Activated CD8-positive, alpha-beta memory T cell treated with anti-CD3 and anti-CD28 coated beads for 48 hours (primary cell): ENCODE measurements around the gene MYB.
"Not testable (repeated sequence)": the region's sequence is repeated elsewhere in the genome, so short reads cannot be mapped to it uniquely, and the experiment has no call there.

Source experiments
- DNase-seq, 3 experiments: peaks; one replicate each; pipeline ENCODE4 v3.0.0-alpha.2; 2020; ENCODE audit warnings: low read depth in 2 of 3, low spot score in 2 of 3

Gene MYB

DNA sequence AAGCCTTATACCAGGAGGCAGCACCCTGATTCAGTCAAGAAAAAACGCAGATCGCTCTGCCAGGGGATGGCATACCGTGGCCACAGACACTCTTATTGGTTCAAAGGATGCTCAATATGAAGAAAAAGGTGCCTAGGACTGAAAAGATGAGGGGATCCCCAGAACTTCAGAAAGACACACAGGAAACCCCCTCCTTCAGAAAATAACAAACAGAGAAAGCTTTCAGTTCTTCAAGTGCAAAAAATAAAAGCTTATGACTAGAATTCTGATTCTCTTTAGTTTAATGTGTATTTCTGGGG, 17.7 kb upstream of the MYB start:
- DNase-seq, result no peak

DNA sequence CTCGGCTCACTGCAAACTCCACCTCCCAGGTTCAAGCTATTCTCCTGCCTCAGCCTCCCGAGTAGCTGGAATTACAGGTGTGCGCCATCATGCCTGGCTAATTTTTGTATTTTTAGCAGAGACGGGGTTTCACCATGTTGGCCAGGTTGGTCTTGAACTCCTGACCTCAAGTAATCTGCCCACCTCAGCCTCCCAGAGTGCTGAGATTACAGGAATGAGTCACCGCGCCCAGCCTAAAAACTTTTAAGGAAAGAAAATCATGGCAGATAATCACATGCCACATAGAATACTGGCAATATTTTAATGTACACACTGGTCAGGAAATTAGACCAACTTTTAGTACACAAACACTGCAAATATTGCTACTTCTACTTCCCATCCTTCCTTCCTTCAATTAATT, 16.7 kb upstream of the MYB start:
- not testable (repeated sequence) for DNase-seq

DNA sequence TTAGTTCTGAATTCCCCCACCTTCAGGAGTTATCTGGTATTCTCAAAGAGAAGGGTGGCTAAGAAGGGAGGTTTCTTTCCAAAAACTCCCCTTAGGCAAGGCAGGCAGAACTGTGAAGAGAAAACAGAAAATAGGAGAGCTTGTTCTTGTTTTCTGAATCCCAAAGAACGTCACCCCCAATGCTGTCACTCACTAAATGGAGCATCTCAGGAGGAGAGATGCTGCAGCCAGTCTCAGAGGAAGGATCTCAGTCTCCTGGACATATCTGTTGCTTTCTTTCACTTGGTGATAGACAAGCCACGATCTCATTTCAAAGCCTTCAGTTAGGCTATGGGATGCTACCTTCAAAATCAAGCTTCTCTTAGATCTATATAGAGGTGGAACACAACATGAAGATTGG, 16.1 kb upstream of the MYB start:
- no peak for DNase-seq

DNA sequence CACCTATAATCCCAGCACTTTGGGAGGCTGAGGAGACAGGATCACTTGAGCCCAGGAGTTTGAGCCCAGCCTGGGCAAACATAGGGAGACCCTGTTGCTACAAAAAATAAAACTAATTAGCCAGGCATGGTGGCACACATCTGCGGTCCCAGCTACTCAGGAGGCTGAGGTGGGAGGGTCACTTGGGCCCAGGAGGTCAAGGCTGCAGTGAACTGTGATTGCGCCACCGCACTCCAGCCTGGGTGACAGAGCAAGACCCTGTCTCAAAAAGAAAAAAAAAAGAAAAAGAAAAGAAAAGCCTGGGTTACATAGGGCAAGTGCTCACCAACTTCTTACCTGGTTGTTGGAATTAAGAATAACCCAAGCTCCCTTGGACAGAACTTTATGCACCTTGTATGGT, 14.6 kb upstream of the MYB start:
- no peak for DNase-seq

DNA sequence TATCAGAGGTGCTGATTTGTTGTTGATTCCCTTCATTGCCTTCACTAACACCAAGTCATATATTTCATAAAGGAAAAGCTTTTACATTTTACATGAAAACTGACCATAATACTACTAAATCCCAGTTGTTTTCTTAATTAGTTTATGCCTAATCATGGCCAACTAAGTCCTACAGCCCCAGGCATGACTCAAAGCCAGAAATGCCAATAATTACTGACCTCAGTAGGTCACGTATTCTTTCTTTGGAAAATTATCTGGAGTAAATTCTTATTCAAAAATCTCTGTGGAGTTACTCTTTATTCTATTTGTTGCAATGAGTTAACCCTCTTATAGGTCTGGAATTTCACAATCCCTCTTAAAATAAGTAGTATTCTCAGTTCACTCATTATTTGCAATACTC, 13.5 kb upstream of the MYB start:
- no peak for DNase-seq

DNA sequence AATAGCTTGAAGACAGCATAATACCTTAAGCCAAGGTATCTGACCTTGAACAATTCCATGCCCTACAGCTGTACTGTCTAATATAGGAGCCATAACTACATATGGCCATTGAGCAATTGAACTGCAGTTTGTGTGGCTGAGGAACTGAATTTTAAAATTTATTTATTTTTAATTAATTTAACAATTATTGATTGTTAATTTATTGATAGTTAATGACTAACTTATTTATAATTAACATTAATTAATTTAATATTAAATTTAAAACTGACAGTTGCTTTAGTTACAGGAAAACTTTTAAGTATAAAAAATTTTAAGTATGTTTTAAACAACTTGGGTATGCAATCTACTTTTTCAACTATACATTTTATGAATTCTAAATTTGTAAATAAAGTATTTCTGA, 12.3 kb upstream of the MYB start:
- no peak for DNase-seq

DNA sequence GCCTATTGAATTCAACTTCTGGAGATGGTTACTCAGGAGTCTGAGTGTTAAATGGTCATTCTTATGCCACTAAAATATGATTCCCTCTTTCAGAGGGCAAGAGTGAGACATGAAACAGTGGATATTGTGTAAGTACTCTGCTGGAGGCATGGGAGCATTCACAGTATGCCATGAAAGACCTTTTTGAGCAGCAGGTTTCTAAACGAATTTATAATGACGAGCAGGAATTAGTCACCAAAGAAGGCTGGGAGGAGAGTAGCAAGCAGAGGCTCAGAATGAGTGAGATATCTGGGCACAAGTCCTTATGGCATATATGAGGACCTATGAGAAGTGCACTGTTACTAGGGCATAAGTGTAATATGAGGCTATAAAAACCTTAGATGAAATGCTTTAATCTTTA, 10.9 kb upstream of the MYB start:
- DNase-seq, result no peak

DNA sequence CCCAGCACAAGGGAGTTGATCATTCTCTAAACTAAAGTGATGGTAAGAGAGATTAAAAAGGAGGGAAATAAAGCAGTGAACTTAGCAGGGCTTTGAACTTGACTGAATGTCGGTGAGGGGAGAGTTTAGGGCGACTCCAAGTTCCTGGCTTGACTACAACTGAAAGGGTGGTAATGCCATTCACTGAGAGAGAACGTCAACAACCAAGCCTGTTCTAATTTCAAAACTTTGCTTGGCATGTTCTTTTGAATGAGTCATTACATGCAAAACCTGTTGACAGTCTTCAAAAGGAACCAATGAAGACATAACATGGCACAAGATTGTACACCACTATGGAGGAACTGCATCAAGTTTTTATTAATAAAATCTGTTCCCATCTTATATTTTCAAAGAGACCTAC, 10.3 kb upstream of the MYB start:
- no peak for DNase-seq

DNA sequence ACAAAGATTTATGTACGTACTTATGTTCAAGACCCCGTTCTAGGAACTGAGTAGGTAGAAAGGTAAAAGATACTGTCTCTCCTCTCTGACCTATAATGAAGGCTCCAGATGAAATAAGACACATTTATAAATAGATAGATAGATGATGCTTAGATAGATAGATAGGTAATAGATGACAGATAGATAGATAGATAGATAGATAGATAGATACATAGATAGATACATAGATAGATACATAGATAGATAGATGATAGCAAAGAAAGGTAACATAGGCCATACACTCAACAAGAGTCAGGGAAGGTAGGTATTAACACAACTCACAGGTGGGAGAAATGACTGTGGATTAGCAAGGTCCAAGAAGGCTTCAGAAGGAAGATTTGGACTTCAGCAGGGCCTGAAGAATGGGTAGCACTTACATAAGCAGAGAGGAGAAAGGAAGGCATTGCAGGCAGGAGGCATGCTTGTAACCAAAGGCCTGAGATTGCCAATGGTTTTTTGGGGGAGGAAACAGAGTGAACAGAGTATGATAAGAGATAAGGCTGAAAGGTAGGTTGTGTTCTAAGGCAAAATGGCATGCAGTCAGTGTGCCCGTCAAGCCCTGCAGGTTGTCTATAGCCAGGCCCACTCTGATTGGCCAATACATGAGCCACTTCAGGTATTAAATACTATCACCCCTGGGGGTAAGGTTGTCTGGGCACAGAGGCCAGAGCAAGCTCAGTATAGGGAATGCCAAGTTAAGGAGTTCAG, 7.7 kb upstream of the MYB start:
- DNase-seq, result no peak

DNA sequence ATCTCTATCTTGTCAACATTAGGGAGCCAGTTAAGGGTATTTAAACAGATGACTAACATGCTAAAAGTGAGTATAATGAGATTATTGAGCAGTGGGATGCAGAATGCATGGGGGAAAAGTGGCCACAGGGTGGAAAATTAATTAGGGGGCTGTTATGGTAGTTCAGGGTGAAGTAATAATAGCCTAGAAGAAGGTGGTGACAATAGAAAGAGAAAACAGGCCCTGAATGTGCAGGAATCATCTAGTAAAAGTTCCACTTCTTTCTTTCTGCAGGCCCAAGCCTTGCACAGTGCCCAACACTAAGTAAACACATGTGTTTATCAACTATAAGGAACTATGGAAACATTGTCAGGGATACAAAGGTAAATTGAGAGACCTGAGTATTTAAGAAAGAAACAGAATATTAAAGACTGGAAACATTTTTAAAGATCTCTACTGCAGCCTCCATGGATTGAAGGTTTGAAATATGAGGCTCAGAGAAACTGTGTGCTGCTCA, 7.1 kb upstream of the MYB start:
- no peak for DNase-seq

DNA sequence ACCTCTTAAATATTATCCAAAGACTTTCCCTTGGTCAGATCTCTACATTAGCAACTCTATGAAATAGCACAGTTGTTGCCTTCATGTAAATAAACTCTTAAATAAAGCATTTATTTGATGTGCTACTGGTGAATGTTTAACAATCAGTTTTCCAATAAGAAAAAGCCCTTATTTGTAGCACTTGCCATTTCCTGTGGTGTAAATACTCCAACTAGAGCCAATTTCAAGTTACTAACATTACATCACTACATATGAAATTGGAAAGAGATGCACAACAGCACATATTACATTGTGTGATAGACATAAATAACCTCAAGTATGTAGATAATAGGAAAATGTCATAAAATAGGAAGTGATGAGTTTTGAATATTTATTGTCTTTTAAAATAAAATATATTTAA, 5.0 kb upstream of the MYB start:
- DNase-seq, result no peak

DNA sequence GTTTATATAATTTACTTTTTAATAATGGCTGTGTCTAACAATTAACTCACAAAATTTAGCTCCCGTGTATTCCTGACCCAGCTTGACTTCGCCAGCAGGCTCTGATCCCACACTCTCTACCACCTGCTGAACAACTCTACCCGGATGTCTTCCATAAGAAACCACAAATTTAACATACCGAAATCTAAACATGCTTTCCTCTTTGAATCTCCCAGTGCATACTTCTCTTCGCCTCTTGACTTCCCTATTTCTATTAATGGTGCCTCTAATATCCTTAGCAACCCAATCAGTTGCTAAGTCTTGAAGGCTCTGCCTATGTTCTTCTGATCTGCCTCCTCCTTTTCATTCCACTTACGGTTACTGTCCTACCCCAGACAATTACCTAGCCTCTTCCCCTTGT, 4.6 kb upstream of the MYB start:
- no peak for DNase-seq

DNA sequence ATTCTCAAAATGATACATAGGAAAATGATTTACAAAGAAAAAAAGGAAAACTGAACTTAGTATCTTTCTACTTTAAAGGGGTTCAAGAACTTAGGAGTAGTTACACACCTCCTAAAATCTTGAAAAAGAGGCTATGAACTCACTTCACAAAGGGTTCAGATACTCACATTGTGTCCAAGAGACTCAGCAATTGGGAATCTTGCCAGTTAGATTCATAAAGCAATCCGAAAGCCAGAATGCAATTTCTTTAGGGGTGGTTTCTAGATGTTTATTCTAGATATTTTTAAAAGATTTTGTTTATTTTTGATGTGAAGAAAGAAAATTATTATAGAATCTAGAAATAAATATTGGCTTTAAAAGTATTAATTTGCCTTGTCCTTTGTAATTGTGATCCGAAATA, 1.7 kb upstream of the MYB start:
- no peak for DNase-seq

DNA sequence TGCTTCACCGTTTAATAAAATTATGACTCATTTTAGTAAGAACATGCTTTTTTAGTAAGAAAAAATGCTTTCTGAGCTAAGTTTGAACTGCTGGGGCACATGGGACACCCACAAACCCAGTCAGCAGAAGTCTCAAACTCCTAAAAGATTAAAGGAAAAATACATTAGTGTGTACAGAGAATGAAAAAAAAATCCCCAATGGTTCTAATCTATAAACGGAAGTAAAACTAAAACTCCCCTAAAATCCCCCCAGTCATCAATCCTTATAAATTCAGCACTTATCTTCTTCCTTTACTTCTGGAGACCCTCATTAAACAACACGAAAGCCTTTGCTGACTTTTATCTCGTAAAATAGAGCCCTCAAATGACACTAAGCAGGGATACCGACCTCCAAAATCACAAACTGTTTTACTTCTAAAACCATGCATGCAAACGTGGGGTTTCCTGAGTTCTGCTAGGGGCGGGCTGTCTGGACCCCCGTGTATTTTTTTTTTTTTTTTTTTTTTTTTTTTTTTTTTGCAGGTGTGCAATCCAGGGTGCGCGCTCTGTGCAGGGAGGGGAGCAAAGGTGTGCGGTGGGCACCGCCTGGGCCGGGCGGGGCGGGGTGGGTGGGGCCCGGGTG, 1.1 kb upstream of the MYB start:
- no peak for DNase-seq

DNA sequence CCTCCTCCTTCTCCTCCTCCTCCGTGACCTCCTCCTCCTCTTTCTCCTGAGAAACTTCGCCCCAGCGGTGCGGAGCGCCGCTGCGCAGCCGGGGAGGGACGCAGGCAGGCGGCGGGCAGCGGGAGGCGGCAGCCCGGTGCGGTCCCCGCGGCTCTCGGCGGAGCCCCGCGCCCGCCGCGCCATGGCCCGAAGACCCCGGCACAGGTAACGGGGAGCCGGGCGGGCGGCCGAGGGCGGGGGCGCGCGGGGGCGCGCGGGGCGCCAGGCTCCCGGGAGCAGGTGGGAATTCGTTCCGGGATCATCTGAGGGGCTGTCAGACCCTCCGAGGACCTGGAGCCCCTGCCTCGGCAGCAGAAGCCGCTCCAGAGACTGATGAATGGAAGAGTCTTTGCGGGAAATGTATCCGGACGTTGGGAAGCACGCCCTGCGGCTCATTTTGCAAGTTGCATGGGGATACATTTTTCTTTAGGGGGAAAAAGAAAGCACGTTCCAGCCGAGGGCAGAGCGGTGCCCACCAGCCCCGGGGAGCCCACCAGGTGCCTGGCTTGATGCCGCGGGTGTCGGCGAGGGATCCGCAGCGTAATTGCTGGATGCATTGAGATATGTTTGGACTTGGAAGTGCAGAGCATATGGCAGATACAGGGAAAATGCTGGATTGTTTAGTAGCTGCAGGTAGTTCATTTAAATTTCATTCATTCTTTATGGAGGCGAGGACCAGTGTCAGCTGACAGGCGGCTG, 394 bp downstream of the MYB start:
- DNase-seq, result no peak

DNA sequence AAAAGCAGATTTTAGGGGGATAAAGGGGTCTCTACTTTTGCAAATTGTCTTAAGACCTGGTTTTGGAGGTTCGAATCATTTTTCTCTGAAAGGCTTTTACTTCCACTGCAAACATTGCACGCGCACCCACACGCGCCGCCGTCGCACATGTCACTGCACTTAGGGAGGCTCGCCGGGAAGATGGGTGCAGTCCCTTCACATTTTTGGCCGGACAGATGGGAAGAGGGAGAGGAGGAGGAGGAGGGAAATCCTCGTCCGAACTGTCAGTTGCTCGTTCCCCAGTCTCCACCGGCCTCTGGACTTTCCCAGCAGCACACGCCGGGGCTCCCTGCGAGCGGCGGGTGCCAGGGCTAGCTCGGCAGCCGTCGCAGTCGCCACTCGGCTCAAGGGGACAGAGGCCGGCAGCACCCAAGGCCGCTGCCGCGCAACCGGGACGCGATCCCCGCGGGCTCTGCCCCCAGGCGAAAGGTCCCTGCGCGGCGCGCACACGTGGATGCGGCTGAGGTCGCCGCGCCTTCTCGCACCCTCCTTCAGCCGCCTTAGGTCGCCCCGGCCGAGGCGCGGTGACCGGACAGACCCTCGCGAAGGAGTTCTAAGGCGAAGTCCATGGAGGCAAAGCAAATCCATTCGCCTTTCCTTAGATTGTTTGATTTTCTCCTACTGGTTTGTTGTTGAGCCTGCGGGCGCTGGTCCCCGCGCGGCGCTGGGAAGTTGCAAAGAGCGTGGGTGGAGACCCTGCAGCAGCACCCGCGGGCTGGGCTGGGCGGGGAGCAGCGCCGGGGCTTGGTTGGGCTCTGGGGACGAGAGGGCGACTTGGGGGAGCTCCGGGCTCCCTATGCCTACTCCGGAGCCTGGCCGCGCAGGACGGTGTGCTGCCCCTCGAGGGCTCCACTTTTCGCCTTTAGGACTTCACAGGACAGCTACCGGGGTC, 1.2 kb downstream of the MYB start:
- peak in 1 of 3 experiments; percentile 54 for DNase-seq

DNA sequence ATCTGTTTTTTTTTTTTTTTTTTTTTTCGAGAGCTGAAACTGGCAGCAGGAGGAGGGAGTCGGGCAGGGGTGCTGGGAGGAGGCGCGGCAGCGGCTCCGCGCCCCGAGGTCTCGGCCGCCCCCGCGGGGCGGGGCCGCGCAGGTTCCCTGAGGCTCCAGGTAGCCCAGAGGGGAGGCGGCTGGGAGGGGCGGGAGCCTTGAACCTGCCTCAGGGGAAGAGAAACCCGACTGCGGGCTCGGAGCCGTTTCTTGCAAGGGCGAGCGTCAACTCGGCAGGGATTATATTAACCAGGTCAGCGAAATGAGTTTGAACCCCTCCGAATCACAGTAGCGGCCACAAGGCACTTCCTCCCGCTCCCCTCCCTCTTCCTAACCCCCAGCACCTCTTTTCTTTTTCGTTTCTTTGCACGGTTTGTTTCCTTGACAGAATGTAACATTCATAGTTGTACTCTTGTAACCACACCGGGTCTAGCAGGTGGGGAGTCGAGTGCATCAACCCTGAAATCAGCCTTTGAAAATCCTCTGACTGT, 2.0 kb downstream of the MYB start:
- DNase-seq, result peak; percentile 60 to 68 (median 66)

DNA sequence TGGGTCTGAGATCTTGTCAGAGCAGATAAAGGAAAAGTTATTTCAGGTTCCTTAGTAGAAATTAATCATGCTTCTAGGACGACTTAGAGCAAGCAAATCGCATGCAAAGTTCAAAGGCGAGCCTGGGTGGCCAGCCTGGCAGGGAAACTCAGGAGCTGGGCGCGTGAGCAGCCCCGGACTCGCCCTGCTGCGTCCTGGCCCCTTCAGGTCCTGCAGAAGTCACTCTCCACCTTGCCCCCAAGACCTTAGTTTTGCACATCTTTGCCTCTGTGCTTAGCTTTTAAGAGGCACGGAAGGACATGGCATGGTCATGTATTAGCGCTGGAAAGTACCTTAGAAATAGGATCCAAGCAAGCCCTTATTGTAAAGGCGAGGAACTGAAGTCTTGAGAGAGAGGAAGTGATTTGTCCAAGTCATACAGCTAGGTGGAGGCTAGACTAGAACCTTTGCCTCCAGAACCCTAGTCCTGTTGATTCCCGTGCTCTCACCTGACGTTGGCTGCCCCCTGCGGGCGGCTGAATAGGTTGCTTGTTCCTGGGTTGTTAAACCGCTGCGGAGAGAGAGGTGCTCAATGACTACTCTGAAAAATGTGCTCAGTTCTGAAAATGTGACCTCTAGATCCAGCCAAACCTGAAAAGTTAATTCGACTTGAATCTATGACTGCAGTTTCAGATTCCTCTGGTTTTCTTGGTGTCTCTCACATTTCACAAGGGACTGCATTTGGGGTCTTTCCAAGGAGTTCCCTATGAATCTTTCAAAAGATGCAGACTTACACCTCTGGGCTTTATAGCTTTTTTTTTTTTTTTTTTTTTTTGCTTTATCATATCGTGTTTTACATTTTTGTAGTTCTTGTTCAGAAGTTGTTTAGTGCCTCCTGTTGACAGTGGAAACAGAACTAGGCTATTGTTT, 2.7 kb downstream of the MYB start:
- DNase-seq, result peak; percentile 33 to 52 (median 51)

DNA sequence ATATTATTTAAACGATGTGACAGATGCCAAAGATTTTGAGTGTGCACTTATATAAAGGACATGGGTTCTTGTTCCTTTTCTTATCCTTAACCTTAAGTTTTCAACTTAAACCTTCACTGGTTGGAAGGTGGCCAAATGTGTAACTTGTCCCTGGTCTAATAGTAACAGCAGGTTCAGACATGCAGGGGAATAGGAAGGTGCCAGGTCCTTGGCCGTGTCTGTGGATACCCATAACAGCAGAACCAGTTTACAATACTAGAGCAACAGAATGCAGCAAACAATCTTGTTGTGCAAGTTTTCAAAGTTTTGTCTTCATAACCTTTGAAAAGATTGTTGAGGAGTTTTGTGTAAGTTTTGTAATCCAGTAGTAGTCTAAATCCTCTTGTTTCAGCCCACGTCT, 4.4 kb downstream of the MYB start:
- DNase-seq, result no peak

DNA sequence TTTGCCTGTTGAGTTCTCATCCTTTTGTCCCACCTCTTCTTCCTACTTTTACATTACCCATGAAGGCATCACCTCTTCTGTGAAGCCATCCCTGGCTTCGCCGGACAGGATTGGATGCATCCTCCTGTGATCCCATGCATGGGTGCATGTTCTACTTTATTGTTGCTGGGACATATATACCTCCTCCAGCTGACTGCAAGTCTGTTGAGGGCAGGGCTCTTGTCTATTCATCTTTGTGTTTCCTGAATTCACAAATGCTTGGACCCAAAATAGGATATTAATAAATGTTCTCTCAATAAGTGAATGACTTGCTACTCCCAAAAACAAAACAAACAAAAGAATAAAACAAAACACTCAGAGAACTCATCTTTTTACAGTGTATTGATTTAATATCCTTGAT, 5.1 kb downstream of the MYB start:
- no peak for DNase-seq
